NCI-H1436 treated with DMSO at 0.1 percent for 48 hours (cell line): ENCODE measurements around the gene NDUFS5.
"Not testable (repeated sequence)": the region's sequence is repeated elsewhere in the genome, so short reads cannot be mapped to it uniquely, and the experiment has no call there.

Experiments
- DNase-seq: peaks from one replicate; lab custom pipeline; 2025; lab: John Stamatoyannopoulos, UW

Gene NDUFS5

DNA sequence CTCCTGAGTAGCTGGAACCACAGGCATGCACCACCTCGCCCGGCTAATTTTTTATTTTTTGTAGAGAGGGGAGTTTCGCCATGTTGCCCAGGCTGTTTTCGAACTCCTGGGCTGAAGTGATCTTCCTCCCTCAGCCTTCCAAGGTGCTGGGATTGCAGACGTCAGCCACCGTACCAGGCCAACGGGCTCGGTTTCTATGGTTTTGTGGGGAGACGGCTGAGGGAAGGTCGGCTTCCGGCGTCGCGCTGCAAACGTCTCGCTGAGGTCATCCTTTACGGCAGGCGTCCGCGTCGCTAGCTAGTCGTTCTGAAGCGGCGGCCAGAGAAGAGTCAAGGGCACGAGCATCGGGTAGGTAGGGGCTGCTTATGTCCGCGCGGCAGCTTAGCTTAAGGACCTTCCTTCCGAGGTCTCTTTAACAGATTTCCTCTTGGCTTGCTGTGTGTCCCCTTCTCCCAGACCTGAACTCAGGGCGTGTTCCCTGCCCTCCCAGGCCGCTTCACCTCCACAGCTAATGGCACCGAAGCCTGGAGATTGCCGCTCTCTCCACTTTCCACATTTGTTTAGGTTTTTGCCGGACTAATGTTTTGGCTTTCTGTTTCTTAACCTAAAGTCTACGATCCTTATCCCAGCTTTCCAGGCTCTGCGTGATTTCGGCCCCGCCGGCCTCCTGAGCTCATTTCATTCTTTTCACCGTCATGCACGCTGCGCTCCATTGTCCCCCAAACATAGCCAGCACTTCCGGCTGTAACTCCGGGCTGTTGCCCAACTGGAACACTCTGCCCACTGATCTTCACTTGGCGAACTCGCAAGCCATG is at the start of gene NDUFS5:
NDUFS5 (plus strand) TSS at position 300 of the 815 bp plus-strand sequence. CDS start 2,375 bp downstream, outside the sequence.
- peak; percentile 38 for DNase-seq

DNA sequence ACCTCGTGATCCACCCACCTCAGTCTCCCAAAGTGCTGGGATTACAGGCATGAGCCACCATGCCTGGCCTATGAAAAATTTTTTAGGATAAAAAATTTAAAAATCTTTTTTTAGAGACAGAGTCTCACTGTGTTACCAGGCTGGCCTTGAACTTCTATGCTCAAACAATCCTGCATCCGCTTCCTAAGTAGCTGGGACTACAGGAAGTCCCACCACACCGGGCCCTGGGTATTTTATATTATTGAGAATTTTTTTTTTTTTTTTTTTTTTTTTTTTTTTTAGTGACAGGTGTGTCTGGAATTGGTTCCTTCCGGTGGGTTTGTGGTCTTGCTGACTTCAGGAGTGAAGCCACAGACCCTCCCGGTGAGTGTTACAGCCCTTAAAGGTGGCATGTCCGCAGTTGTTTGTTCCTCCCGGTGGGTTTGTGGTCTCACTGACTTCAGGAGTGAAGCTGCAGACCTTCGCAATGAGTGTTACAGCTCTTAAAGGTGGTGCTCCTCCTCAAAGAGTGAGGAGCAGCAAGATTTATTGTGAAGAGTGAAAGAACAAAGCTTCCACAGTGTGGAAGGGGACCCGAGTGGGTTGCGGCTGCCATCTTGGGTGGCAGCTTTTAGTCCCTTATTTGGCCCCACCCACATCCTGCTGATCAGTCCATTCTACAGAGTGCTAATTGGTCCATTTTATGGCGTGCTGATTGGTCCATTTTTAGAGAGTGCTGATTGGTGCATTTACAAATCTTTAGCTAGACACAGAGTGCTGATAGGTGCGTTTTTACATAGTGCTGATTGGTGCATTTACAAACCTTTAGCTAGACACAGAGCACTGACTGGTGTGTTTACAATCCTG is 48.5 kb upstream of the NDUFS5 start:
- DNase-seq: not testable (repeated sequence)

GRCh38 chr1:38978245-38978542 is 48.0 kb upstream of the NDUFS5 start:
- DNase-seq: not testable (repeated sequence)

GRCh38 chr1:38979380-38979779 is 46.8 kb upstream of the NDUFS5 start:
- DNase-seq: not testable (repeated sequence)

- DNase-seq: no peak
These were observed 36.2 kb upstream of the NDUFS5 start for GRCh38 chr1:38989979-38990378.

DNA sequence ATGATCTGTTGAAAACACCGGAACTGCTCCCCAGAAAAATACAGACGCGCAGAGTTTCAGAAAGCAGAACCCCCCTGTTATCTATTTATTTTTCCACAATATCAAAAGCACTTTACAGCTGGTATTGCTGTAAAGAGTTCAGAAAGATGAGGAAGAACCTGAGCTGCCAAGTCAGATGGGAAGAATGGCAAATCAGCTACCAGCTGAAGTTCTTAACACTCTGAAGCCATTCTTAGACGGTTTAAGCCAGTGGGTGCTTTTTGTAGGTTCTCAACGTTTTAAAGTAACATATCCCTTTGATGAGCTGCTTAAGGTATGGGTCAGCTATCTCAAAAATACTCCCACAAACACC is 35.8 kb upstream of the NDUFS5 start:
- no peak for DNase-seq

DNA sequence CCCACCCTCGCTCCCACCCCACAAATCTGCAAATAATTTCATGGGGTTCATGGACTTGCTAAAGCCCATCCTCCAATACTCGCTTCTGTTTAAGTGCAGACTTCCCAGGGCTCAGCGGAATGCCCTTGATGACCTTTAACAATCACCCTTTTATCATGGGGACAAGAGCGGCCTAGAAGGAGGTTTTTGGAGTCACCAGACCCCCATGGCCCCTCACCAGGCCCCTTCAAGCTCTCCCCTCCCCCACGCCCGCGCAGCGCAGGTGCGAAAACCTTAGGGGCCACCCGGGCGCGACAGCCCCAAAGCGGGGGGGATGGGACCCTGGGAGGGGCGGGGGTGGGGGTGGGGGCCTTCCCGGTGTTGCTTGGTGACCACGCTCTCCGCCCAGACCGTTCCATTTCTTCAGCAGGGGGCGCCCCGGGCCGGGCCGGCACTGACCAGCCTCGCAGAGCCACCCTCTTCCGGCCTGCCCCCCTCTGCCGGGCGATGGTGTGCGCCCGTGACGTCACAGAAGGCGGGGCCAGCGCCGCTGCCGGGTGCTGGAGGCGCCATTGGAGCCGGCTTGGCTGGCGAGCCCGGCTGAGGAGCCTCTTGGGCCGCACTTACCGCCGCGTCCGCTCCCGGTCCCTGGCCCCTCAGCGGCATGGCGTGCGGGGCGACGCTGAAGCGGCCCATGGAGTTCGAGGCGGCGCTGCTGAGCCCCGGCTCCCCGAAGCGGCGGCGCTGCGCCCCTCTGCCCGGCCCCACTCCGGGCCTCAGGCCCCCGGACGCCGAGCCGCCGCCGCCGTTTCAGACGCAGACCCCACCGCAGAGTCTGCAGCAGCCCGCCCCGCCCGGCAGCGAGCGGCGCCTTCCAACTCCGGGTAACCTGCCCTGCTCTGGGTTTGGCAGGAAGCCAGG is 35.2 kb upstream of the NDUFS5 start, which contains the start of gene AKIRIN1:
AKIRIN1 (plus strand) TSS at position 539 of the 900 bp plus-strand sequence; CDS start at position 644, 105 bp downstream.
- peak; percentile 56 for DNase-seq

- DNase-seq: no peak
These were observed 34.3 kb upstream of the NDUFS5 start for GRCh38 chr1:38991638-38992411.

- DNase-seq: no peak
These were observed 33.6 kb upstream of the NDUFS5 start for GRCh38 chr1:38992412-38993111.

GRCh38 chr1:38994196-38994595 is 32.0 kb upstream of the NDUFS5 start:
- no peak for DNase-seq

DNA sequence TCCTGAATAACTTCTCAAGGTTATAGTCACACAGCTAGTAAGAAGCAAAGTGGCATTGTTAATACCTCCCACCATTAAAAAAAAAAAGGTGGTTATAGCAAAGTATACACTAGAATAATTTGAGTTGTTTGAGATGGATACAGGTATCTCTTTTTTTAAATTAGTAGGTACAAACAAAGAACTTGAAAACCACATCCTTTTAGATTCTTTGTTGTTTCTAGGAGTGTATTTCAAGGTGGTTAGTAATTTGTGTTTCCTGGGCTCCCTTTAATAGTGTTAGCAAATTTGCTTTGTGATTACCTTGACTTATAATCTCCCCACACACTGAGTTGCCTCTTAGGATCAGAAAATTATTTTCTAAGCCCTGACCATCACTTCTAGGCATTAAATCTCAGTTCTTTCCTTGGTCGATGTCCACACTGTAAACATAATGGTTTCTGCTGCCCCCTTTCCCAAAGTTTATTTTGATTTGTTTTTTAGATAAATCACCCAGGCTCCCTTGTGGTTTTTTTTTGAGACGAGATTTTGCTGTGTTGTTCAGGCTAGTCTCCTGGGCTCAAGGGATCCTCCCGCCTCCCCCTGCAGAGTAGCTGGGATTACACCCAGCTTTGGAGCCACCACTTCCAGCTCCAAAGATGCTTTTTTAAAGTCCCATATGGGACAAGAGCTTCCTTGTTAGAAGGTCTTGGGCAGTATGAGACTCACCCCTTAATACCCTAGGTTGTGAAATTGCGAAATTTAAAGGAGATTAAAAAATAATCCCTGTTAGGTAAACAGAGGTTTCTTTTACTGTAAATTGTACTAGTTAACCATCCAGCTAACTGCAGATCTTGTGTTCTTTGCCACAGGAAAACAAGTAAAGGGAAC is 28.9 kb upstream of the NDUFS5 start:
- no peak for DNase-seq

DNA sequence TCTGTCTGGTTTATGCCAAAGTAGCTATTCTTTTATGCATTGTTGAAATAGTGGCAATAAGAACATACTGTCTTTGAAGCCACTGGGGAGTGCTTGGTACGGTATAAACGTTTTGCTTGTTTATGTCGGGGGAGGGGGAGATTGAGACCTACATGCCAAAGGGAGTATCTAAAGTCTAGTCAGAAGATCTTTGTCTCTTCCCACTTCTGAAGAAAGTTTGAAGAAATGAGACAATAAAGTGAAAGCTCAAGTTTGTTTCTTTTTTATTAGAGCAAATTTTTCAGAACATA is 28.3 kb upstream of the NDUFS5 start:
- DNase-seq: no peak

DNA sequence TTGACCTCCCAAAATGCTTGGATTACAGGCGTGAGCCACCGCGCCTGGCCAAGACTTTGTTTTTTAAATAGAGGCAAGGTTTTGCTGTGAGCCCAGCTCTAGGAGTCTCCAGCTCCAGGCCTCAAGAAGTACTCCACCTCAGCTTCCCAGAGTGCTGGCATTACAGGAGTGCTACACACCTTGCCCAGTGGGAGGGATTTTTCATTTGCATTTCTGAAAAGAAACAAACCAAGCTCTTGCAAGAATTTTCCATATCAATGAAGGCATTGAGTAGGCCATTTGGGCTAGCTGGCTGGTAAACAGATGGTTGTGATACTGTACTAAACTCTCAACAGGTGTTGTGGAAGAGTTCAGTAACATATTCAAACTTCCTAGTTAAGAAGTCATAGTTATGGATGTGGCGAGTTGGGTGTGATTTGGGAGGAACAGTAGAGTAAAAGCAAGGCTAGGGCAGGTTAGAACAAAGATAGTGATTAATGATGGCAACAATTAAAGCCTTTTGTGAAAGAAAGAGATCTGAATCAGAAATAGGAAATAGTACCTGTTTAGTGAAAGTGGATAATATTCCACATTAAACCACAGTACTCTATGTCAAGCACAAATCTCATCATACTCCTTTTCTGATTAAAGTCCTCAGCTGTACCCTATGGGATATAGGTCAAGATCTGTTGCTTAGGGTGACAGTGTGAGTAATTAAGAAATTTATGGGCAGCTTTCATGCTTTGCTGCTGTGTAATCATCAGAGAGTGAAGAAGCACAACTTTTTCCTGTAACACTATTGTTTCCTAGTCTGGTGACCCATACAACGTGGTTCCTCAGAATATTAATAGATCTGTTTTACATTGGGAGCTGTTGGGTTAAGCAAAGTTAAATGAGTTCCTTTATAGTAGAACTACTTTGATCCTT is 24.4 kb upstream of the NDUFS5 start:
- DNase-seq: no peak

DNA sequence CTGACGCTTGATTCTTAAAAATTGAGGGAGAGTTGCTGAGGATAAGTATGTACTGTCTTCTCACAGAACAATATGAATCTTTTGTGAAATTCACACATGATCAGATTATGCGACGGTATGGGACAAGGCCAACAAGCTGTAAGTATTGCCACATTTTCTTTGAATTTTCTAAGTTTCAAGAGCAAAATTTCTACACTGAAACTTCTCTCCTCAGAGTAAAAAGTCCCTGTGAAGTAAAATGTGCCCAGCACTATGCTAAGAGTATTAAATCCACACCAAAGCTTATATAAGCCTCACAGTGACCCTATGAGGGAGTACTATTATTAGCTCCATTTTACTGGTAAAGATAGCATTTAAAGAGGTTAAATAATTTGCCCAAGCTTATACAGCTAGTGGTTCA is 22.9 kb upstream of the NDUFS5 start:
- no peak for DNase-seq

- DNase-seq: no peak
These were observed 22.4 kb upstream of the NDUFS5 start for GRCh38 chr1:39003794-39004193.

- no peak for DNase-seq
These were observed 19.9 kb upstream of the NDUFS5 start for GRCh38 chr1:39006287-39006686.

DNA sequence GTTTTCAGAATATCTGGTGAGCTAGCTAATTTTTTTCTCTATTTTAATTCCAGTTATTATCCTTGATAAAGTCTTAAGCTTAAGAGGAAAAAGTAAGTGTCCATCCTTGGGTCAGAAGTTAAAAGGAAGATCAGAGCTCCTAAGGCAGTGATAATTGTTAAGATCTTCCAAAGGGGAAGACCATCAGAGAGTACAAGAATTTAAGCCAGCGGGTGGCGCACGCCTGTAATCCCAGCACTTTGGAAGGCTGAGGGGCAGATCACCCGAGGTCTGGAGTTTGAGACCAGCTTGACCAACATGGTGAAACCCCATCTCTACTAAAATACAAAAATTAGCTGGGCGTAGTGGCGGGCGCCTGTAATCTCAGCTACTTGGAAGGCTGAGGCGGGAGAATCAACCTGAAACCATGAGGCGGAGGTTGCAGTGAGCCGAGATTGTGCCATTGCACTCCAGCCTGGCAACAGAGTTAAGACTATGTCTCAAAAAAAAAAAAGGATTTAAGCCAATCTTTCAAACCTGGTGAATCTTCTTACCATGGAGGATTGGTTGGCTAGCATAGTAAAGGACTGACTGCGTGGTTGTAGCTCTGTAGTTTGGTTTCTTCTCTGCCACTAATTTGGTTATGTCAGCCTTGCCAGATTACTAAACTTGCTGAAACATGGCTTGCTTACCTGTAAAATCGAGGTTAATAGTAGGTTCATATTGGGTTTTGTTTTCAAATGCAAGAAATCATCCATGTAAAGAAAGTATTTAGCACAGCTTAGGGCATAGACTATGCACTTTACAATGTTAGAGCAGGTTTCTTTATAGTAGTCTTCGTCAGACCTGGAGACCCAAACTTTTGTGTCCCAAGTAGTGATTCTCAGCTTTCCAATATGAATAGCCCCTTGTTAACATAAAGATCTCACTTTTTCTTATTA is 19.2 kb upstream of the NDUFS5 start:
- no peak for DNase-seq

GRCh38 chr1:39014956-39015355 is 11.2 kb upstream of the NDUFS5 start:
- not testable (repeated sequence) for DNase-seq
